Measurements from ENCODE around the gene PLAAT4. TPM values are rescaled to one million over a fixed set of nuclear protein-coding genes. Genes with fewer than 3 reads are reported as not detected.
A peak's percentile ranks its signal among the peaks of the same experiment; 100 is the strongest.

The PLAAT4 gene
- total RNA-seq, 1 donor from 2014 or later: 150 TPM

DNA sequence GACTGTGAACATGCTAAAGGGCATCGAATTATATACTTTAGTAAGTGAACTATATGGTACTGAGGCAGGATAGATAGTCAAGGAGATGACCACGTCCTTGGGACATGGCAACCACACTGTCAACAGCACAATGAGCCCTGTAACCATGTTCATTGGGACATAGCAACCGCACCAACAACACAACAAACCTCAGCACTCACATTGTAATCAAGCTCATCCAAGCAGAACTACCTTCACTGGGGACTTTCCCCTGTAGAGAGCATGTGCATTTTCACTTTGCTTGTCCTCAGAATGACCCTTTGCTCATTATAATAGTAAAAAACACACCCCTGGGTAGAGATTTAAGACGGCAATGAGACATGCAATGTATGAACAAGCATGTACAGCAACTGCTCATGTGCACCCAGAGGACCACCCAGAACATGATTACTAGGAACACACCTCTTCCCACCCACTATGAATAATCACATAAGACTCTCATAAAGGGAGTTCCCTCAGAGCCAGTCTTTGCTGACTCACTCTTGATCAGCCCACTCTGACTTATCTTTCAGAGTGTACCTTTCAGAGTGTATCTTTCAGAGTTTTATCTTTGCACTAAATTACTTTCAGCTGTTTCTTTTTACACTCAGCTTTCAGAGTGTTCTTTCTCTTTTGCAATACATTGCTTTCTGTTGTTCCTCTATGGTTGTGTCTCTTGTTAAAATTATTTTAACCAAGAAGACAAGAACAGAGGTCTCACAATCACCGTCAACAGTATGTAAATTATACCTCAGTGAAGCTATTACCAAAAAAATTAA lies 30.6 kb downstream of the PLAAT4 start:
- Histone ChIP-seq H3K36me3 (no peaks in the 10 kb centered on the region), H3K4me3 (no peak overlapping the region), H3K27me3 (ENCODE audit: low read depth) (no peaks in the 10 kb centered on the region), H3K27ac (peak overlapping the region; percentile 12), H3K9me3 (no peaks in the 10 kb centered on the region), H3K4me1 (peaks cover 19% of the 10 kb centered on the region)
- DNase-seq: no peak
- intact Hi-C loops (cut with DNase I): no loop called here
- ATAC-seq: peak; percentile 84 to 93
- TF ChIP-seq, protein P1, sequence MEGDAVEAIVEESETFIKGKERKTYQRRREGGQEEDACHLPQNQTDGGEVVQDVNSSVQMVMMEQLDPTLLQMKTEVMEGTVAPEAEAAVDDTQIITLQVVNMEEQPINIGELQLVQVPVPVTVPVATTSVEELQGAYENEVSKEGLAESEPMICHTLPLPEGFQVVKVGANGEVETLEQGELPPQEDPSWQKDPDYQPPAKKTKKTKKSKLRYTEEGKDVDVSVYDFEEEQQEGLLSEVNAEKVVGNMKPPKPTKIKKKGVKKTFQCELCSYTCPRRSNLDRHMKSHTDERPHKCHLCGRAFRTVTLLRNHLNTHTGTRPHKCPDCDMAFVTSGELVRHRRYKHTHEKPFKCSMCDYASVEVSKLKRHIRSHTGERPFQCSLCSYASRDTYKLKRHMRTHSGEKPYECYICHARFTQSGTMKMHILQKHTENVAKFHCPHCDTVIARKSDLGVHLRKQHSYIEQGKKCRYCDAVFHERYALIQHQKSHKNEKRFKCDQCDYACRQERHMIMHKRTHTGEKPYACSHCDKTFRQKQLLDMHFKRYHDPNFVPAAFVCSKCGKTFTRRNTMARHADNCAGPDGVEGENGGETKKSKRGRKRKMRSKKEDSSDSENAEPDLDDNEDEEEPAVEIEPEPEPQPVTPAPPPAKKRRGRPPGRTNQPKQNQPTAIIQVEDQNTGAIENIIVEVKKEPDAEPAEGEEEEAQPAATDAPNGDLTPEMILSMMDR (IDR thresholded peaks at IDR 0.05): no peak

DNA sequence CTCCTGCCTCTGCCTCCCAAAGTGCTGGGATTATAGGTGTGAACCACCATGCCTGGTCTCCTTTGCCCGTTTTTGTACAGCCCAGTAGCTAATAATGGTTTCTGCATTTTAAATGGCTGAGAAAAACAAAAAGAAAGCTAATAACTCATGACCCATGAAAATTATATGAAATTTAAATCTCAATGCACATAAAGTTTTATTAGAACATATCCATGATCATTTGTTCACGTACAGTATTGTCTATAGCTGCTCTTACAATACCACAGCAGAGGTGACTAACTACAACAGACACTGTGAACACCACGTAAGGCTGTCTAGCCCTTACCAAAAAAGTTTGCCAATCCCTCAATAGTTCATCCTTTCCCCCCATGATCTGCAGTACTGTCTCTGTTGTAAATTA lies 33.0 kb downstream of the PLAAT4 start:
- DNase-seq: no peak
- Histone ChIP-seq H3K36me3 (no peaks in the 10 kb centered on the region), H3K9me3 (no peaks in the 10 kb centered on the region), H3K4me1 (peaks cover 31% of the 10 kb centered on the region), H3K27me3 (ENCODE audit: low read depth) (no peaks in the 10 kb centered on the region), H3K27ac (no peak overlapping the region), H3K4me3 (no peak overlapping the region)
- intact Hi-C loops (cut with DNase I): no loop called here
- TF ChIP-seq, protein P1 (IDR thresholded peaks at IDR 0.05): no peak
- no peak for ATAC-seq

DNA sequence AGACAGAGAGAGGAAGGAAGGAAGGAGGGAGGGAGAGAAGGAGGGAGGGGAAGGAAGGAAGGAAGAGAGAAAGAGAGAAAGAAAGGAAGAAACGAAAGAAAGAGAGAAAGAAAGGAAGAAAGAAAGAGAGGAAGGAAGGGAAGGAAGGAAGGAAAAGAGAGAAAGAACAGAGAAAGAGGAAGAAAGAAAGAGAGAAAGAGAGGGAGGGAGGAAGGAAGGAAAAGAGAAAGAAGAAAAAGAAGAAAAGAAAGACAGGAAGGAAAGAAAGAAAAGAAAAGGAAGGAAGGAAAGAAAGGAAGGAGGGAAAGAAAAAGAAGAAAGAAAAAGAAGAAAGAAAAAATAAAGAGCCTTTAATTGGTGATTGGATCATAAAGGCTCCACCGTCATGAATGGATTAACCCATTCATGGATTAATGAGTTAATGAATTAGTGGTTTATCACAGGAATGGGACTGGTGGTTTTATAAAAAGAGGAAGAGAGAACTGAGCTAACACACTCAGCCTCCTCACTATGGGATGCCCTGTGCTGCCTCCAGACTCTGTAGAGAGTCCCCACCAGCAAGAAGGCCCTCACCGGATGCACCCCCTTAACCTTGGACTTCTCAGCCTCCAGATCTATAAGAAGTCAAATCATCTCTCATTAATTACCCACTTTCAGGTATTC lies 35.5 kb downstream of the PLAAT4 start:
- ATAC-seq: no peak
- no peak for DNase-seq
- TF ChIP-seq, protein P1 (IDR thresholded peaks at IDR 0.05): no peak
- no peak overlapping the region for H3K27ac ChIP-seq
- H3K4me1 ChIP-seq: peaks cover 37% of the 10 kb centered on the region
- no peaks in the 10 kb centered on the region for H3K27me3 ChIP-seq (ENCODE audit: low read depth)
- intact Hi-C loops (cut with DNase I): no loop called here
- no peaks in the 10 kb centered on the region for H3K9me3 ChIP-seq
- H3K4me3 ChIP-seq: no peak overlapping the region
- H3K36me3 ChIP-seq: no peaks in the 10 kb centered on the region

DNA sequence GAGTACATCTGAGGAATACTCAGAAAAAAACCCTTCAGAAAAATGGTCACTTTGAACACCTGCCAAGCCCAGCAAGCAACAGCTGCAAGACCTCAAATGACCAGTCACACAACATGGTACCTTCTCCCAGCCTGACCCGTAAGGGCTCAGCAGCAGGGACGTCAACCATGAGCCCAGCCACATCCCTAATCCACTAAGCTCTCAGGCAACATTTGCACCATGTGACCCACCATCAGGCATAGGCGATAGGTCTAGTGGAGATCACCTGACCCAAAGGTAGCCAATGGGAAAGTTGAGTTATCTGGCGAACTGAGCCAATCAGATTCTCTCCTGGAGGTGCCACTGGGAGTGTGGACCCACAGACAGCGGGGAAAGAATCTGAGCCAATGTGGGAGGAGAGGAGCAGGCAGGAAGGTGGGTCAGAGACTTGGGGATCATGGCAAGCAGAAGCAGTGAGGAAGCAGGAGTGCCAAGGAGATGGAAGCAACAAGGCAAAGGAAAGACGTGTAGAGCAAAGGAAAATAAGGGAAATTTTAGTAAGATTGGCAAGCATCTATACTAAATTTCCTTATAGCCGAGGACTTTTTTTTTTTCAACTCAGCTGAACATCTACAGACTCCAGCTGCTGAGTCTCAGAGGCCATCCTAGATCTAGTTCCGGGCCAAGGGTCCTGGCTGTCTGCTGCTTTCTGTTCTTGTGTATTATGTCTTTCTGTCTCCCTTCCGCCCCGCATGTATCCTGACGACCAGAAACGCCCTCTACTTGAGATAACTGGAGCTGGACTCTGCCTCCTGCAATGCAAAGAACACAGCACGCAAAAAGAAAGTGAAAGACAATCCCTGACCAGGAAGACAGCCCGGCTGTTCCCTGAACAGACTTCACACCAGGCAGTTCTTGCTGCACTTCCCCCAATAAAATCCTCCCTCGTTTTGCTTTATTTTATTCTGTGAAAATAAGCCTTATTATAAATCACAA lies 37.6 kb downstream of the PLAAT4 start:
- Histone ChIP-seq H3K4me1 (peaks cover 27% of the 10 kb centered on the region), H3K27me3 (ENCODE audit: low read depth) (no peaks in the 10 kb centered on the region), H3K36me3 (no peaks in the 10 kb centered on the region), H3K27ac (peak overlapping the region; percentile 76), H3K9me3 (no peaks in the 10 kb centered on the region), H3K4me3 (peak overlapping the region; percentile 37)
- no peak for DNase-seq
- ATAC-seq: peak; percentile 92 to 95
- intact Hi-C loops (cut with DNase I): no loop called here
- TF ChIP-seq, protein P1 (IDR thresholded peaks at IDR 0.05): peak; percentile 15
